ENCODE data around the gene DEXI. TPM values are rescaled to one million over a fixed set of nuclear protein-coding genes. Genes with fewer than 3 reads are reported as not detected.

DEXI gene
- total and polyA plus RNA-seq, 2 of the 13 experiments (the other 11 are each of a cell fraction or from before 2014, with no cell fraction given): 51.5 to 70.4 TPM

DNA sequence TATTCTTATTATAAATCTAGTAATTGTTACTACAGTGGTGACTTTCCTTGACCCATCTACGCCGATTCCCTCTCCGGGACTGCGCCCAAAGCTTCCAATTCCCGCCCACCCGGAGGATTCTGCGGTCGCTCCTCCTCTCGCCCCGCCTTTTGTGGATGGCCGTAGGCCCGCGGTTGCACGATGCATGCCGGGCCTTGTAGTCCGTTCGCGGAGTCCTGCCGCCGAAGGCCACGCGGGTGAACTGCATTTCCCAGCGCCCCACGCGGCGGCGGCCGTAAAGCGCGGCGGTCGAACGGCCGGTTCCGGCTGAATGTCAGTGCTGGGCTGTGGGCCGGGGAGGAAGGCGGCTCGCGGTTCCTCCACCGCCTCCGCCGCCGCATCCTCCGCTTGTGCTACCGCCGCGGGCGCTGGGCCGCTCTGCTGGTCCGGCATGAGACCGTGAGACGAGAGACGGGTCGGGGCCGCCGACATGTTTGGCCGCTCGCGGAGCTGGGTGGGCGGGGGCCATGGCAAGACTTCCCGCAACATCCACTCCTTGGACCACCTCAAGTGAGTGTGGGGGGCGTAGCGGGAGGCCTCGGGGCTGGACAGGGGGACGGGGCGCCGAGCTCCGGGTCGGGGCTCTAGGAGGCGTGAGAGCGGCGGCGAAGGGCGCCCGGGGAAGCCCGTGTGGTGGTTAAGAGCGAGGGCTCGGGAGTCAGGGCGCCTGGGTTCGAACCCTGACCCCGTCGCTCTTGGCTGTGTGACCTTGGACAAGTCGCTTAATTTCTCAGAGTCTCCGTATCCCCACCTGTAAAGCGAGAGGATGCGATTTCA lies 2.2 kb upstream of the DEXI start, which contains the start of gene CLEC16A (continued):
- TF ChIP-seq, protein P1, sequence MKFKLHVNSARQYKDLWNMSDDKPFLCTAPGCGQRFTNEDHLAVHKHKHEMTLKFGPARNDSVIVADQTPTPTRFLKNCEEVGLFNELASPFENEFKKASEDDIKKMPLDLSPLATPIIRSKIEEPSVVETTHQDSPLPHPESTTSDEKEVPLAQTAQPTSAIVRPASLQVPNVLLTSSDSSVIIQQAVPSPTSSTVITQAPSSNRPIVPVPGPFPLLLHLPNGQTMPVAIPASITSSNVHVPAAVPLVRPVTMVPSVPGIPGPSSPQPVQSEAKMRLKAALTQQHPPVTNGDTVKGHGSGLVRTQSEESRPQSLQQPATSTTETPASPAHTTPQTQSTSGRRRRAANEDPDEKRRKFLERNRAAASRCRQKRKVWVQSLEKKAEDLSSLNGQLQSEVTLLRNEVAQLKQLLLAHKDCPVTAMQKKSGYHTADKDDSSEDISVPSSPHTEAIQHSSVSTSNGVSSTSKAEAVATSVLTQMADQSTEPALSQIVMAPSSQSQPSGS (CRISPR knock-in tag; IDR thresholded peaks at IDR 0.05): peak; percentile 94
- TF ChIP-seq MED13 (CRISPR knock-in tag; IDR thresholded peaks at IDR 0.05) (peak; percentile 73; the same call in 1 of the 2 replicates), ZNF329 (CRISPR knock-in tag; IDR thresholded peaks at IDR 0.05; ENCODE audit: low read depth) (peak; percentile 58; the same call in 1 of the 2 replicates), TARDBP (CRISPR knock-in tag; IDR thresholded peaks at IDR 0.05) (peak; percentile 99), KDM2A (CRISPR knock-in tag; IDR thresholded peaks at IDR 0.05; ENCODE audit: borderline replicate concordance, low read depth) (peak; percentile 99), ZNF282 (IDR thresholded peaks at IDR 0.05; ENCODE audit: partially characterized antibody) (no peak), ZZZ3 (CRISPR knock-in tag; IDR thresholded peaks at IDR 0.05; ENCODE audit: borderline replicate concordance) (peak; percentile 98), HOXA3 (CRISPR knock-in tag; IDR thresholded peaks at IDR 0.05) (peak; percentile 98), KLF6 (CRISPR knock-in tag; IDR thresholded peaks at IDR 0.05) (peak; percentile 97), RAD51 (IDR thresholded peaks at IDR 0.05; ENCODE audit: borderline replicate concordance) (no peak), SALL2 (CRISPR knock-in tag; IDR thresholded peaks at IDR 0.05) (peak; percentile 97), ZNF569 (CRISPR knock-in tag; IDR thresholded peaks at IDR 0.05; ENCODE audit: borderline replicate concordance) (0 out of 2 replicates have a peak, but pooled peaks have one; percentile 64), ZNF83 (CRISPR knock-in tag; IDR thresholded peaks at IDR 0.05; ENCODE audit: borderline replicate concordance) (peak; percentile 94; the same call in 1 of the 2 replicates), ZKSCAN1 (IDR thresholded peaks at IDR 0.05; ENCODE audit: low read length) (peak; percentile 45; the same call in 1 of the 2 replicates), ATF7 (IDR thresholded peaks at IDR 0.05) (no peak), ATF7 (CRISPR knock-in tag; IDR thresholded peaks at IDR 0.05) (peak; percentile 76), FOXM1 (CRISPR knock-in tag; IDR thresholded peaks at IDR 0.05) (peak; percentile 52; the same call in 1 of the 2 replicates), SMAD3 (CRISPR knock-in tag; IDR thresholded peaks at IDR 0.05) (peak; percentile 95)
- TF ChIP-seq, protein P2, sequence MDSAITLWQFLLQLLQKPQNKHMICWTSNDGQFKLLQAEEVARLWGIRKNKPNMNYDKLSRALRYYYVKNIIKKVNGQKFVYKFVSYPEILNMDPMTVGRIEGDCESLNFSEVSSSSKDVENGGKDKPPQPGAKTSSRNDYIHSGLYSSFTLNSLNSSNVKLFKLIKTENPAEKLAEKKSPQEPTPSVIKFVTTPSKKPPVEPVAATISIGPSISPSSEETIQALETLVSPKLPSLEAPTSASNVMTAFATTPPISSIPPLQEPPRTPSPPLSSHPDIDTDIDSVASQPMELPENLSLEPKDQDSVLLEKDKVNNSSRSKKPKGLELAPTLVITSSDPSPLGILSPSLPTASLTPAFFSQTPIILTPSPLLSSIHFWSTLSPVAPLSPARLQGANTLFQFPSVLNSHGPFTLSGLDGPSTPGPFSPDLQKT (CRISPR knock-in tag; IDR thresholded peaks at IDR 0.05; ENCODE audit: borderline replicate concordance): peak; percentile 96
- TF ChIP-seq, protein P3, sequence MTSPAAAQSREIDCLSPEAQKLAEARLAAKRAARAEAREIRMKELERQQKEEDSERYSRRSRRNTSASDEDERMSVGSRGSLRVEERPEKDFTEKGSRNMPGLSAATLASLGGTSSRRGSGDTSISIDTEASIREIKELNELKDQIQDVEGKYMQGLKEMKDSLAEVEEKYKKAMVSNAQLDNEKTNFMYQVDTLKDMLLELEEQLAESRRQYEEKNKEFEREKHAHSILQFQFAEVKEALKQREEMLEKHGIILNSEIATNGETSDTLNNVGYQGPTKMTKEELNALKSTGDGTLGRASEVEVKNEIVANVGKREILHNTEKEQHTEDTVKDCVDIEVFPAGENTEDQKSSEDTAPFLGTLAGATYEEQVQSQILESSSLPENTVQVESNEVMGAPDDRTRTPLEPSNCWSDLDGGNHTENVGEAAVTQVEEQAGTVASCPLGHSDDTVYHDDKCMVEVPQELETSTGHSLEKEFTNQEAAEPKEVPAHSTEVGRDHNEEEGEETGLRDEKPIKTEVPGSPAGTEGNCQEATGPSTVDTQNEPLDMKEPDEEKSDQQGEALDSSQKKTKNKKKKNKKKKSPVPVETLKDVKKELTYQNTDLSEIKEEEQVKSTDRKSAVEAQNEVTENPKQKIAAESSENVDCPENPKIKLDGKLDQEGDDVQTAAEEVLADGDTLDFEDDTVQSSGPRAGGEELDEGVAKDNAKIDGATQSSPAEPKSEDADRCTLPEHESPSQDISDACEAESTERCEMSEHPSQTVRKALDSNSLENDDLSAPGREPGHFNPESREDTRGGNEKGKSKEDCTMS (CRISPR knock-in tag; conservative IDR thresholded peaks at IDR 0.05): 0 out of 2 replicates have a peak, but pooled peaks have one; percentile 60
- TF ChIP-seq, protein P4, sequence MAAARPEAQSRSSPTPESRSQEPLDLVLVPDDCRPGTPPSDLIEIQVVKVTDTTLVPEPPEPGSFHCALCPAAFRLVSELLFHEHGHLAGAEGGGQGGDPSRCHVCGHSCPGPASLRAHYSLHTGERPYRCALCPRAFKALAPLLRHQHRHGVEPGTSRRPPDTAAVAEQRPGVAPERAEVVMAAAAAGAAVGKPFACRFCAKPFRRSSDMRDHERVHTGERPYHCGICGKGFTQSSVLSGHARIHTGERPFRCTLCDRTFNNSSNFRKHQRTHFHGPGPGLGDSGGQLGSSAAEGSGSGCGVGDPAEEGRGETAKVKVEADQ (CRISPR knock-in tag; IDR thresholded peaks at IDR 0.05; ENCODE audit: borderline replicate concordance): peak; percentile 93; the same call in 1 of the 2 replicates
- TF ChIP-seq, protein P5, sequence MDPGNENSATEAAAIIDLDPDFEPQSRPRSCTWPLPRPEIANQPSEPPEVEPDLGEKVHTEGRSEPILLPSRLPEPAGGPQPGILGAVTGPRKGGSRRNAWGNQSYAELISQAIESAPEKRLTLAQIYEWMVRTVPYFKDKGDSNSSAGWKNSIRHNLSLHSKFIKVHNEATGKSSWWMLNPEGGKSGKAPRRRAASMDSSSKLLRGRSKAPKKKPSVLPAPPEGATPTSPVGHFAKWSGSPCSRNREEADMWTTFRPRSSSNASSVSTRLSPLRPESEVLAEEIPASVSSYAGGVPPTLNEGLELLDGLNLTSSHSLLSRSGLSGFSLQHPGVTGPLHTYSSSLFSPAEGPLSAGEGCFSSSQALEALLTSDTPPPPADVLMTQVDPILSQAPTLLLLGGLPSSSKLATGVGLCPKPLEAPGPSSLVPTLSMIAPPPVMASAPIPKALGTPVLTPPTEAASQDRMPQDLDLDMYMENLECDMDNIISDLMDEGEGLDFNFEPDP (CRISPR knock-in tag; conservative IDR thresholded peaks at IDR 0.05): no peak
